ENCODE measurements around the gene MBP. TPM values are rescaled to one million over a fixed set of nuclear protein-coding genes. Genes with fewer than 3 reads are reported as not detected.

The MBP gene
- total and polyA plus RNA-seq, 10 of the 15 experiments (the other 5 are each of a cell fraction or from before 2014, with no cell fraction given) = 12.2 to 67.8 (median 42.1) TPM

DNA sequence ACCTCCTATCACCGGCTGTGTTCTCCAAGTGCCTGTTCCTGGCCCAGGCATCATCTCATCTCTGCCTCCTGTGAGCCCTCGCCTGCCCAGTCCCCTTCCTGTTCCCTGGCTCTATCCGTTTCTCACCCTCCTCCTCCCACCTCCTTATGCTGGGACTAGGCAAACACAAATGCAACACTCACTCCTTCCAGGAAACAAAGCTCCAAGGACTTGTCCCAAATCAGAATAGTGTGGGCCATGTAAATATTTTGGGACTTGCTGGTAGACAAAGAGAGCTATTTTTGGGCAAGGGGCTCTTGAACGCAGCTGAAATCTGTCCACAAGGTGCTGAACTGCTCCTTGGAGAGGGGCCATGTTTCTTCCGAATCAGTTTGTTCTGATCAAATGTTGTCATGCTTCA is 25.3 kb downstream of the MBP start:
- Histone ChIP-seq H4K20me1 (ENCODE audit: control insufficient read depth, insufficient read depth) (peaks cover 2% of the 10 kb centered on the region; the same call in 1 of the 2 replicates), H3K4me3 (no peak overlapping the region), H3K27ac (ENCODE audit: control insufficient read depth, insufficient read depth) (peak overlapping the region; percentile 78), H2AFZ (ENCODE audit: control insufficient read depth, low read depth, low read length) (no peak overlapping the region), H3K27me3 (replicated peaks in 1 of 2; ENCODE audit: control insufficient read depth in 2 of 2, insufficient read depth in 2 of 2, low read length in 1 of 2) (no peaks in the 10 kb centered on the region), H3K4me2 (ENCODE audit: control insufficient read depth, insufficient read depth) (peak overlapping the region; percentile 72), H3K9ac (ENCODE audit: control insufficient read depth, insufficient read depth, low read length) (peak overlapping the region; percentile 49), H3K4me1 (ENCODE audit: control insufficient read depth, insufficient read depth, low read length) (peaks cover 51% of the 10 kb centered on the region), H3K9me3 (replicated peaks; ENCODE audit: control insufficient read depth, insufficient read depth, low read length) (no peaks in the 10 kb centered on the region; the same call in 1 of the 3 replicates), H3K79me2 (ENCODE audit: control insufficient read depth, insufficient read depth, low read length) (peaks cover 46% of the 10 kb centered on the region), H3K36me3 (ENCODE audit: control insufficient read depth in 2 of 2, insufficient read depth in 2 of 2, low read length in 1 of 2) (peaks cover 3 to 11% of the 10 kb centered on the region in 2 experiments)
- BruUV-seq (replicated peaks) = no TSS peak
- ChIA-PET POLR2A (interaction anchor here (1.2 to 2.2 kb wide), 4 partner anchors 16 to 44 kb away, joined by 3 to 6 read pairs (median 4); no protein-coding TSS in a partner anchor), CTCF (interaction anchor here (1.3 to 6.1 kb wide), 3 partner anchors 16 to 53 kb away, joined by 4 to 49 read pairs (median 5); no protein-coding TSS in a partner anchor), RAD21 (ENCODE audit: unreplicated experiment) (interaction anchor here (1.3 to 2.4 kb wide), 3 partner anchors 15 to 41 kb away, joined by 5 to 14 read pairs (median 8); no protein-coding TSS in a partner anchor), SMC1A (ENCODE audit: uncharacterized antibody, unreplicated experiment) (interaction anchor here (1.0 to 6.4 kb wide), 9 partner anchors 11 to 53 kb away, joined by 3 to 35 read pairs (median 5); no protein-coding TSS in a partner anchor)
- DNase-seq (ENCODE audit: low read depth, low spot score) (no peak), FAIRE-seq (no peak), ATAC-seq (no peak)
- intact Hi-C loops (cut with micrococcal nuclease; ENCODE audit: unreplicated experiment) (no loop called here), in situ Hi-C loops (cut with MboI) (loop anchor here (25.0 kb wide), 1 partner anchor 1895 kb away; the partner anchor contains the start of genes PTGR3 and TSHZ1)
- WGBS (ENCODE audit: insufficient coverage, insufficient replicate concordance, low lambda C conversion rate, missing lambda C conversion rate) = 93% methylated on average over 5 of the region's 5 CpGs
- no peak for TF ChIP-seq MYC (IDR thresholded peaks at IDR 0.05; ENCODE audit: insufficient read depth, insufficient read length, insufficient replicate concordance, low read length, severe bottlenecking)
- no peak for TF ChIP-seq ZNF274 (IDR thresholded peaks at IDR 0.05; ENCODE audit: insufficient read depth, insufficient read length)
- TF ChIP-seq CEBPB (IDR thresholded peaks at IDR 0.05; ENCODE audit: borderline replicate concordance in 1 of 2, low read depth in 2 of 2, low read length in 2 of 2) = no peak
- TF ChIP-seq ATF7 (IDR thresholded peaks at IDR 0.05; ENCODE audit: low read depth) = no peak
- no peak for TF ChIP-seq POLR2AphosphoS5 (IDR thresholded peaks at IDR 0.05; ENCODE audit: low read length)
- TF ChIP-seq CHD2 (IDR thresholded peaks at IDR 0.05; ENCODE audit: borderline replicate concordance, low read depth, low read length) = no peak
- no peak for TF ChIP-seq SPI1 (IDR thresholded peaks at IDR 0.05; ENCODE audit: borderline replicate concordance, insufficient read depth, low read depth, low read length)
- TF ChIP-seq STAT3 (IDR thresholded peaks at IDR 0.05; ENCODE audit: low read depth, low read length) = no peak
- TF ChIP-seq, protein P1, sequence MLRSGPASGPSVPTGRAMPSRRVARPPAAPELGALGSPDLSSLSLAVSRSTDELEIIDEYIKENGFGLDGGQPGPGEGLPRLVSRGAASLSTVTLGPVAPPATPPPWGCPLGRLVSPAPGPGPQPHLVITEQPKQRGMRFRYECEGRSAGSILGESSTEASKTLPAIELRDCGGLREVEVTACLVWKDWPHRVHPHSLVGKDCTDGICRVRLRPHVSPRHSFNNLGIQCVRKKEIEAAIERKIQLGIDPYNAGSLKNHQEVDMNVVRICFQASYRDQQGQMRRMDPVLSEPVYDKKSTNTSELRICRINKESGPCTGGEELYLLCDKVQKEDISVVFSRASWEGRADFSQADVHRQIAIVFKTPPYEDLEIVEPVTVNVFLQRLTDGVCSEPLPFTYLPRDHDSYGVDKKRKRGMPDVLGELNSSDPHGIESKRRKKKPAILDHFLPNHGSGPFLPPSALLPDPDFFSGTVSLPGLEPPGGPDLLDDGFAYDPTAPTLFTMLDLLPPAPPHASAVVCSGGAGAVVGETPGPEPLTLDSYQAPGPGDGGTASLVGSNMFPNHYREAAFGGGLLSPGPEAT (IDR thresholded peaks at IDR 0.05; ENCODE audit: low read depth) = no peak
- no peak for TF ChIP-seq ZNF207 (IDR thresholded peaks at IDR 0.05; ENCODE audit: borderline replicate concordance)
- TF ChIP-seq MTA2 (IDR thresholded peaks at IDR 0.05; ENCODE audit: low read depth) = no peak

Measured in GM12878 (cell line).